HG02798 (cell line): ENCODE measurements around the gene HOXB6.

ENCODE experiments used
- ATAC-seq: cut with Tn5 transposase; IDR thresholded peaks from one replicate; pipeline ENCODE4 v1.9.1; 2021; ENCODE audit warnings: mild to moderate bottlenecking; ENCODE audit not compliant: unreplicated experiment, poor library complexity

The HOXB6 gene

DNA sequence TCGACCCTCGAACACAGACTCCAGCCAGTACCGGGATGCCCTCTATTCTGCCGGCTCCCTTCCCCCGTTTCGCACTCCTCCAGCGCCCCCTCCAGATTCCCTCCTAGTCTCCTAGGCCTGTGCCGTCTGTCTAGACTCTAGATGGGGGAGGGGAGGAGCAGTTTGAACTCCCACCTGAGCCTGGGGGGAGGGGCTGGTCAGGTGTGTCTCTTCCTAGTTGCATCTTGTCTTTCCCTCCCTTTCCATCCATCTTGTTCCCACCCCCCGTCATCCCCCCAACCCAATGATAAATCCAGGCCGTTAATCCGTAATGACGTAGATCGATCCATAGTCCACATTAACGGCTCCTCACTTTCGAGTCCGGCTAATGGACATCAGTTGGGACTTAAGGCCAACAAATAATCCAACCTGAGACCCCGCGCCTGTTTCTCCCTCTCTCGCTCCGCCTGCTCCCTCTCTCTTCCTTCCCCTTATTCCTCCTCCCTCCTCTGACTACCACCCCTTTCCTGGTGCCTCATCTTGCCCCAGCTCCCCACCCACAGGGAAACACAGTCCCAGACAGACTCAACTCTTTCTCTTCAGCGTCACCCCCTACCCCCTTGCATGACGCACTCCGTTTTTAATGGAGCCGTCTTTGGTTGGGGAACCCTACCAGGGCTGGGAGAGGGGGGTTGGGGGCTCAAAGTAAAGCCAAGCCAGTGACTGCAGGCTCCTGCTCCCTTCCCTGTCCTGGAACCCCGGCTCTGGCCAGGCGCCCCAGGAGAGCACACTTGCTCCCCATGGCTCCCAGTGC is 7.9 kb downstream of the HOXB6 start:
- no peak for ATAC-seq

DNA sequence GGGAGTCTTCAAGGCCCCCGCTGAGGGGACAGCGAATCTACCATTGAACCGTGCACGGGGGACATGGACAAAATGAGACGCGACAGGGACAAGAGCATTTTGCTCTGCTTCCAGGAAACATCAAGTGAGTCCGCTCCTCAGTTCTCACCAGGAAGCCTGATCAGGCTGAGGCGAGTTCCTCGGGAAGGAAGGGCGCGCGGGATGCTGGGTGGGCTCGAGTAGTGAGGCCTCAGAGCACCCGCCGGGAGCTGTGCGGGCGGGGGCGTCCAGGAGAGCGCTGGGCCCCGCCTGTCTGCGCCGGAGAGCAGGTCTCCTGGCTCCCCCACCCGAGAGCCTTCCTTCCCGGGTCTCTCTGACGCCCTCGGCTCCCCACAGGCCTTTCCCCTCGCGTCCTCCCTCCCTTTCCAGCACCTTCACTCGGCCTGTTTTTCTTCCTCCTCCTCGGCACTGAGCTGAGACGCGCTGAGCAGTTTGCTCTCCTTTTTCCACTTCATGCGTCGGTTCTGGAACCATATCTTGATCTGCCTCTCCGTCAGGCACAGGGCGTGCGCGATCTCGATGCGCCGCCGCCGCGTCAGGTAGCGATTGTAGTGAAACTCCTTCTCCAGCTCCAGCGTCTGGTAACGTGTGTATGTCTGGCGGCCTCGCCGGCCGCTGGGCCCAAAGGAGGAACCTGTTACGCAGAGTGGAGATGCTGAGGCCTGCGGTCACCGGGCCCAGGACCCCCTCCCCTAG is 8.6 kb downstream of the HOXB6 start:
- ATAC-seq, result no peak

DNA sequence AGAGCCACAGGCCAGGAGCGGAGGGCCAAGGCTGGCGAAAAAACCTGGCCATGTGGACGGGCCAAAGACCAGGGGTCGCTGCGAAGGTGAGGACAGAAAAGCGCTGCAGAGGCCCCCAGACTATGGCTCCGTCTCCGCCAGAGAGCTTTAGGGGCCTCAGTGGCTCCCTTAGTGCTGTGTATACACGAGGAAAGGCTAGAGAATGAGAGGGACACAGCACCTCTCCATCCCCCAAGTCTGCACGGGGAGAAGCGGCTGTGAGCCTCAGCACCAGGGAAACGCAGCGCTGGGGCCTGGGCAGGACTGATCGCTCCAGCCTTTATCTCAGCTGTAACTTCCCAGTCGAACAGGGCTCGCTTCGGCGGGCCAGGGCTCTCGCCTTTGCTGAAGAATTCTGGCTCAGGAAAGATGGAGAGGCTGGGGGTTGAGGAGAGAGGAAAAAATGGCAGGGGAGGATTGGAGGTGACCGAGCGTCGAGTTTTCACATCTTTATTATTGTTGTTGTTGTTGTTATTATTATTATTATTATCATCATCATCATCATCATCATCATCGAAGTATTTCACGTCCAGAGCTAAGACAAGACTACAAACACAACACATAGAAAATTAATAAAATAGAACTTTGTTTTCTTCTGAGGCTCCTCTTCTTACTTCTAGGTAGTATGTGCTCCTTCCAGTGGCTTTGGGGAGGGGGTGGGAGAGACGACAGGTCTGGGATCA is 9.3 kb downstream of the HOXB6 start:
- no peak for ATAC-seq

DNA sequence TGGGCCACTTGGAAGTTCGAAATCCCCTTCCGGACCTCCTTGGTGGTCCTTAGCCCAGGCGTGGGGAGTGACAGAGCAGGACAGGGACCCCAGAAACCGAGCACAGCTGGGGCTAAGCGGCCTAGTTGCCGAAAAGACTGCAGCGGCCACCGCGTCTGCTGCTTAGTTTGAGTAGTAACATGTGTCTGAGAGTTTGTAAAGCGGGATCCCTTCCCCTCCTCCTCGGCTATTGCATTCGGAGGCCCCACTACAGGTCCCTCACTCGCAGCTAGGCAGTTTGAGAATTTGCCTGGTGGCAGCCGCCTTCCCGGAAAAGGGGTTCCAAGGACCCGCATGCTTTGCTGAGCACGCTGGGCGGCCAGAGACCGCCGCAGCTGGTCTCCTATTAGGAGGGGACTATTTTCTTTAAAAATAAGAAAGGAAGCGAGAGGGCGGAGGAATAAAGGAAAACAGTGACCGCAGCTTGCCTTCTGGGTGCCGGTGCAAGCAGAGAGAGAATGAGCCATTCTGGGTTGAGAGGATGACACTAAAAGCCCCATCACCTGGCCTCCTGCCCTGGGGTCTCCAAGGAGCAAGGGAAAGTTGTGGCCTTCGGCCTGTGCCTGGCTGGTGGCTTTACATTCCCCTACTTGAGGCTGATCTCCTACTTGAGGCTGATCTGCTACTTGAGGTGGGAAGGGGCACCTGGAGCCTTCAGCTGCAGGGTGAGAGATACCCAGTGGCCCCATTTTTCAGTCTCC is 10.1 kb downstream of the HOXB6 start:
- no peak for ATAC-seq

DNA sequence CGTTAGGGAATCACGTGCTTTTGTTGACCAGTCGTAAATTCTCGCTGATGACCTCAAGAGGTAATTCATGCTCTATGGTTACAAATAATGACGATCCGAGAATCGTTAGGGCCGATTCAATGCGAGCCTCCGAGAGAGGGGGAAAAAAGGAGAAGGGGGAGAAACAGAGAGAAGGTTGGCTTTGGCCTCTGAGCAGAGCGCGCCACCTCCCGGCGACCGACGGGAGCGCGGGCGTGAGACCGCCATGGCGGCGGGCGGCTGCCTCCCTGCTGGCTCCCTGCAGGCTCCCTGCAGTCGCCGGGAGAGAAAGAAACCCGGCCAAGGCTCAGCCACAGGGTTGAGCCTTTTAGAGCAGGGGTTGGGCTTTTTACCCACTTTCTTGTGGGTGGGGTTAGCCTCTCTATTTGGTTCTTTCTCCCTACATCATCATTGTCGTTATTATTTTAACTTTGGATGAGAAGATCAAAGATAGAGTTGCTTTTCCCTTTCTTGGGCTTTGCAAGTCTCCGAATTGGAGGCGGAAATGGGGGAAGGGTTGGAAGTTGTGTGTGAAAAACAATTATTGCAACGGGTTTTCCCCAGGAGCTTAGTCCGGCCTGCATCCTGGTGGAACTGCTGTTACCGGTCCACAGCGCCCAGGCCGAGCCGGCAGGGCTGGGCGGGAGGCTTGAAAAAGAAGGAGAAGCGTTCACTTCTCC is 10.8 kb downstream of the HOXB6 start:
- ATAC-seq, result peak; percentile 54

DNA sequence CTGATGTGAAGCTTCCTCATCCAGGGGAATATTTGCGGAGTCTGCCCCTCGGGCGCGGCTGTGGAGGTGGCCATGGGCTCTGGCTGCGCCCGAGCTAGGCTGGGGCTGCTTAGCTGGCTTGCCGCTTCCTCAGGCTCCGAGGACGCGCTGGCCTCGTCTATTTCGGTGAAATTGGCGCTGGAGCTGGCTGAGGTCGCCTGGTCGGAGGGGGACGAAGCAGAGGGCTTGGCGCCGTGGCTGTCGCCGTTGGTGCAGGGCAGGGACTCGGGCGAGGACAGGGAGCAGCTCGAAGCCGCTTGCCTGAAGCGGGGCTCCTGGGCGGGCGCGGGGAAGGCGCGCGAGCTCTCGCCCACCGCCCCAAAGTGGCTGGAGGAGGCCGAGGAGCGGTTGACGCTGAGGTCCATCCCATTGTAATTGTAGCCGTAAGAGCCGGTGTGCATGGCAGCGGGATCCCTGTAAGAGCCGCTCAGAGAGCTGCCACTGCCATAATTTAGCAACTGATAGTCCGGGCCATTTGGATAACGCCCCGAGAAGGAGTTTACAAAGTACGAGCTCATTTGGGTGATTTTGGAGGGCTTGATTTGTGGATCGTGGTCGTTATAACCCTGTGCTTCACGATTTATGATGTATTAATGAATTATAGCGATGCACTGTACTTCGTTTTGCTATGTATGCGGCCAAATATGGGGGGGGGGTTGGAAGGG is 11.5 kb downstream of the HOXB6 start, which contains the start of gene HOXB5:
Gene HOXB5, minus strand, starts transcription at position 654 of the 704 bp plus-strand sequence. Its CDS starts 97 bp downstream, at position 557.
- no peak for ATAC-seq

DNA sequence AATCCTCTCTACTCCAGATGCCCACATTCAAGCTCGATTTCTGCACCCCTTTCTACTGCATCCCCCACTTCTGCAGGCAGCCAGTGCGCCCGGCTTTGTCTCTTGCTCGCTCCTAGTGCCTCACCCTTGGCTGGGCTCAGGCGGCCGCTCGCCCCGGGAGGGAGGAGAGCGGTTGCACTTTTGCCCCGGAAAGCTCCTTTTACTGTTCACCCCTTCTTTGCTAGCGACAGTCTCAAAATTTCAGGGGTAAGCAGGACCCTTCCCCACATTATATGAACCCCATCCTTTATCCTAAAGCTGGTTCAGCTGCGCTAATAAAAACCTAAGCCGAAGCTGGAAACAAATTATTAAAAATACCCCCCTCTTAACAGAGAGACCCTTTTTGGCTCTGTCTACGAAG is 12.2 kb downstream of the HOXB6 start:
- no peak for ATAC-seq

DNA sequence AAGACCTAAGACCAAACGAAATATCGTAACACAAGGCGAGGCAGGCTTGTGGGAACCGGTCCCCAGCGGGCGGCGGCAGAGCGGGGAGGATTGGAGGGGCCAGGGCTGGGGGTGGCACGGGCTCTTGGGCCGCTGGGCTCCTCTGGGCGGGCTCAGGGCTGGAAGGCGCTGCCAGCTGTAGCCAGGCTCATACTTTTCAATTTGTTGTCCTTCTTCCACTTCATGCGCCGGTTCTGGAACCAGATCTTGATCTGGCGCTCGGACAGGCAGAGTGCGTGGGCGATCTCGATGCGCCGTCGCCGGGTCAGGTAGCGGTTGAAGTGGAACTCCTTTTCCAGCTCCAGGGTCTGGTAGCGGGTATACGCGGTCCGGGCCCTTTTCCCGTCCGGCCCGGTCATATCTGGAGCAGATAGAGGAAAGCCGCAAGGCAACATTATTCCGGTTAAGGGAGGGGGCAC is 12.7 kb downstream of the HOXB6 start:
- no peak for ATAC-seq

DNA sequence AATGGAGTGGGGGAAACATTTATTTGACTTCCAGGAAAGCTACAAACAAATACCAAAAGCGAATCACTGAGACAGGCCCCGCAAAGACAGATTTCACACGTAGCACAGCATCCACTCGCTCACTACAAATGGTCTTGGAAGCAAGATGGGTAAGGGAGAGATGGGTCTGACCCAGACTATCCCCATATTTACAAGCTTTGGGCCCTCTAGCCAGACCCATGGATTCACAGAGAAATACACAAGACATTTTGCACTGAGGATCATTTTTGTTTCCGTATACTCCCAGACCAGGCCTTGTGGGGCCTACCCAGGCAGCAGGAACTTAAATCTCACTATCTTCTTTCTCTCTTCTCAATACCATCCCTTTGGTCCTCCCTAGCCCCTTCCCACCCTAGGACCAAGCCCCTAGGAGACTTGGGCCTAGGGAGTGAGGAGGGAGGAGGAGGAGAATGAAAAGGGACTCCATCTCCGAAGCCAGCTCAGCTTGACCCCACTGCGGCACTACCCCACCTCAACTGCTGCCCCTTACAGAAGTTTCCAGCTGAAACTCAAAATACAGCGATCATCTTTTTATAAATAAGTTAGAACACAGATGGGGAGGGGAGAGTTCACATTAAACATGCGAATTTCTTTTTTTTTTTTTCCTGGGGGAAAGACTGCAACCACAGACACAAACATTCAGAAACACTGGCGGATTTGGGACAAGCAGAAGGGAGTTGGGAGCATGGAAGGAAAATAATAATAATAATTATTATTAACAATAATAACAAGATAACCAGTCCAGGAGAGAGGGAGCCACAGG is 13.3 kb downstream of the HOXB6 start:
- ATAC-seq, result no peak

DNA sequence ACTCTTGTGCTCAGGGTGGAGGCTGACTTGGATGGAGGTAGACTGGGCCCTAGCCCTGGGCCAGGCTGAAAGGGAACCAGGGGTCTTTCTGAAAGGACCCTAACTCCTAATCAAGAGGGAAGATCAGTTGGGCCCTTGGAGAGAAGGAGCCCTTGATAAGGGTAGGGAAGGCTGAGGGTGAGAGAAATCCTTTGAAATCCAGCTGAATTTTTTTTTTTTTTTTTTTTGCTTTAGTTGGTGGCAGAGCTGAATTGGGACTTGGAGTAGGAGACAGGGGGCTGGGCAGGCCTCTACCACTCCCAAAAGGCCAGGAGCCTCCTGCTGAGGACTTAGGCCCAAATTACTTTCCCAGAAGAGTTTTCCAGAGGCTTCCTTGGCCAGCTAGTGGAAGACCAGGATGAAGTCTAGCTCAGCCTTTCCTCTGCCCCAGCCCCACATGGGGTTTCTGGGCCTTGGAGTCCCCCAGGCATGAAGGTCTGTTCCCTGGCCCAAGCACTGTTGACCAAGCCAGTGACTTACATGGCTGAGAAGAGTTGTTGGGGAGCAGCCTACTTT is 14.1 kb downstream of the HOXB6 start:
- ATAC-seq, result no peak

DNA sequence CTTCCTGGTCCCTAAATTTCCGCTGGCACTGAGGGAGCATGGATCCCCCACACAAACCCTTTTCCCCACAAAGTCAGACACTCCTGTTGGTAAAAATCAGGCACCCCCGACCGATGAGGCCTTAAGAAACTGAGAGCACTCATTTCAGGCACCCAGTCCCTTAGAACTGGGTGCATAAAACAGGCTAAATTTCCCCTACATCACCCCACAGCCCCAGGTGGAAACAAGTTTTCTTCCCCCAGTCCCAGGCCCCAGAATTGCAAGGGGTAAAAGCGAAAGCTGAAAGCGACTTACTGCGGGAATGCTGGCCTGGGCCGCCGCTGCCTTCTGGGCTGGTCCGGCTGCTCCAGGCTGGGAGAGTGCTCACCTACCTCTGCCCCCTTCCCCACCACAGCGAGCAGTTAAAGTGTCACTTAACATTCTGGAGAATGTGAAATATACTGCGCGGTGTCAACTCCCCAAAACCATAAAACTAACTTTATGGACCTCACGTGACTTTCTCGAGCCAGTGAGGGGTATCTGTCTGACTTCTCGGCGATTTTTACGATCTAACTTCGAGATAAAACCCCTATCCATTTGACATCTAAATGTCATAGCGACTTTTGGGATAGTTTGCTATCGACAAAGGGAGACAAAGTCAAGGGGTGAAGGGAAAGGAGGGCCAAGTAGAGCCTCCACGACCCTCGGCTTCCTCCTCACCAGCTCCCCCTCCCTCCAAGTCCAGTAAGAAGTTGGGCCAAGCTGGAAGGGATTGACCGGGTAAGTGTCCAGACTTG is 14.8 kb downstream of the HOXB6 start, which contains the start of gene HOXB3:
Gene HOXB3, minus strand, starts transcription at position 411 of the 776 bp plus-strand sequence. CDS start 37,767 bp downstream, outside the sequence.
- no peak for ATAC-seq

DNA sequence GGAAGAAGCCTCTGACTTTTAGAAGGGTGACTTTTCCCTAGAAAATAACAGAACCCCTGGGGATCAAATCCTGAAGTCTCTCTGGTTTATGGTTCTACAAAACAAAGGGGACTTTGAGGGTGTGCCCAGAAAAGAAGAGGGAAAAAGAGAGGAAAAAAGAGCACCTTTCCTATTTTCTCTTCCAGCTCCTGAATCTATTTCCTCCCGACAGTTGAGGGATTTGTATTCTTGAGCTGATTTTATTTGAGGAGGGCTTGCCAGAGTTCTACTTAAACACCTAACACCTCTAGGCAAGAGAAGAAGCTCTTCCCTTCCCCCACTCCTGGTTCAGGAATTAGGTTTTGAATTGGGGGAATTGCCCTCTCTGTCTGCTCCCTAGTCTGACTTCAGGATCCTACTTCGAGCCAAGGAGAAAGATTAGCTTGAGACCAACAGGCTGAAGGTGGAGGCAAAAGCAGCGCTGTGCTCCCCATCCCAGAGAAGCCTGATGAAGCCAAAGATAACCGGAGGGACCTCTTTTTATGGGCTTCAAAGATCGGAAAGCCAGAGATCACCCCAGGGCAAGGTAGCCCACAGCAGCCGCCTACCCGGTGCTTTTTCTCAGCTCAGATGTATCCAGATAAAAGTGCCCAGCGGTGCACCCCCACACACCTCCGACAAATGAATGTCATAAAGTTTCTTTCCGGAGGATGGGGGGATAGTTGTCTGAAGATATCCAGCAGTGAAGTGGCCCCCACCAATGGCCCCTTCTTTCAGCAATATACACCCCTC is 15.5 kb downstream of the HOXB6 start:
- no peak for ATAC-seq

DNA sequence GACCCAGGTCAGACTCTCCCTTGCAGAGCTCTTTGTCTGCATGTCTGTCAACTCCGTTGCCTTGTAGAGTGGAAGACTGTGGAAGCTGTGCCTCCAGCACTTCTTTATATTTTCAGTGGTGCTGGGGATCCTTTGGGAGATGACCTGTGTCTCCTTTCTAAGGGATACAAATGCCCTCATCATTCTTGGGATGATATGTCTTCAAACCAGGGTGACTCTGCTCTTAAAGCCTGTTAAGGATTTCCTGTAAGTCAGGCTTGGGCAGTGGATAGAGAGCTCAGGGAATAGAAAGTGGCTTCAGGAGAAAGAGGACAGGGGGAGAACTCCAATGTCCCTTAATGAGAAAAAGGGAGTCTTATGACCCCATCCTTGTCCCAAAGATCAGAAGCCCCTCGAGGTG is 16.3 kb downstream of the HOXB6 start:
- no peak for ATAC-seq

DNA sequence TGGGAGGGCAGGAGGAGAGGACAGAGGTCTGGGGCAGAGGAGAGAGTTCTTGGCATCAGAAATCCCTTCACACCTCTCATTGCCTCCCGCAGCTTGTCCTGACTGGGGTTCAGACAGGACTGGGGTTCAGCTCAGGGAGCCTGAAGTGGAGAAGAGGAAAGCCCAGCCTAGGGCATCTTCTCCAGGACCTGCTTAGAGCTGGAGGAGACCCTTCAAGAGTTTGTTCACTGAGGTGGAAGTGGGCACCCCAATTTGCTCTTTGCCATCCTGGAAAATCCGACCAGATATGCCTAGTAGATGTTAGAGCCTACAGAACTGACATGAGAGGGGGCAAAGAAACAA is 16.7 kb downstream of the HOXB6 start:
- no peak for ATAC-seq

DNA sequence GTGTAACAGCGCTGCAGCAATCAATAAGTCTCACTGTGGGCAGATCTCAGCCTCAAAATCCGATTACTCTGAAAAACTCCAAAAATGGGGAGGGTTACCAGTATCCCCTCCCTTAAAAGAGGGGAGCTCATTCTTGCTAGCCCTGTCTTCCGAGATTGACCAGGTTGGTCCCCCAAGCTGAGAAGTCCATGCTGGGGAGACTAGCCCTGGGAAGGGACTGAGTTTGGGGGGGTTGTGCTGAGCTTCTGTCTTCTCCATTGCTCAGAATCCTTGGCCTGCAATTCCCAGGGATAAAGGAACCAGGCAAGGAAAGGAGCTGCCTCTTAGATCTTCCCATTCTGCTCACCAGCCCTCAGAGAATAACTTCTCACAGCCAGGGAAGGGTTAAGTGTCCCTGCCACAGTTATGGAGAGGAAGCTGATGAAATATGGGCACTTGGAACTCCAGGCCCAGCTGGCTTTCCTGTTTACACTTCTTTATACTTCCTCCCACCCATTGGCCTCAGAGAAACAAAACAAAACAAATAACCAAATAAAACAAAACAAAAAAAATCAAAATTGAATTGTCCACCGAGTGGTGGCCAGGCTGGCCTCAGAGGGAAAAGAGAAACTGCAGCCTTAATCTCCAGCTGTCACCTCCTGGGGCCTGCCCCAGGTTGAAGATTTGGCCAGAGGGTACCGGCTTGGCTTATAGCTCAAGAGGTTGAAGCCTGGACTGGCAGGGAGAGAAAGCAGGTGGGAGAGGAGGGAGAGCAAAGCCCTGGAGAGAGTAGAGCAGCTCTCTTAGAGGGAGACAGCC is 17.3 kb downstream of the HOXB6 start:
- no peak for ATAC-seq
